ENCODE measurements around the gene C1orf74.

The C1orf74 gene

DNA sequence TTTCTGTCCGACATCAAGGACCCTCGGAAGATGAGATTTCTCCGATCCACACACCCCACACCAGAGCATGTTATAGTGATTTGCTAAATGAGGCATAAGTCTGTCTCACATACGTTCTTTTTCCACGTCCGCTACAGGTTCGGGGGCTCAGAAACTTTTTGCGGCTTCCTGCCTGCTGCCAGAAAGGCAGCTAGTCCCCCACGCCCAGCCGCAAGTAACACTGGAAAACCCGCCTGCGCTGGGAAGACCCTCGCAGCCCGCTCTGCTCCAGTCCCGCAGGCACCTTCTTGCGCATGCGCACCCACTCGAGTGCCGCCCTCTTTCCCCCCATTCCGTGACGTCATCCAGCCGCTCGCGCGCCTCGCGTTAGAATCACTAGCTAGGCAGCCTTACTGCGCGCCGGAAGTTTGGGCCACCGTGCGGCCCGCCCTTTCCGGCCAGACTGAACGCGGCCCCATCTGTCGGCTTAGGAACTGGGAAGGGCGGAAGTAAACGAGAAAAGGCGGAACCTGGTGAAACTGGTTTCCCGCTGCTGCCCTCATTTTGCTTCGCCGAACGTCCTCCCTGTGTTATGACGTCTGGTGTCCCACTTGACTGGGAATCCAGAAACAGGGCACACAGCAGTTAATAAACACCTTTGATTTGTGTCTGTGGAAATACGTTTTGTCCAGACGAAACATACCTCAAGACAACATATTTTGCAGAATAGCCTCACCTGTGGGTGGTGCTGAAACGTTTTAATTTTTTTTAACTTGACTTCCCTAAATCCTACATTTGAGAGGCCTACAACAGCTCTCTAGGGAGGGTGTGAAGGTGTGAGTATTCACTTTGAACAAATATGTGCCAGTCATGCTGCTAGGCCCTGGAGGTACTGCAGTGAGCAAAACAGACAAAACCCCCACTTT is at the start of gene C1orf74:
Gene C1orf74 (minus strand): TSS at position 295 of the 905 bp plus-strand sequence. CDS start 925 bp downstream, outside the sequence.
- TF ChIP-seq, protein P1, sequence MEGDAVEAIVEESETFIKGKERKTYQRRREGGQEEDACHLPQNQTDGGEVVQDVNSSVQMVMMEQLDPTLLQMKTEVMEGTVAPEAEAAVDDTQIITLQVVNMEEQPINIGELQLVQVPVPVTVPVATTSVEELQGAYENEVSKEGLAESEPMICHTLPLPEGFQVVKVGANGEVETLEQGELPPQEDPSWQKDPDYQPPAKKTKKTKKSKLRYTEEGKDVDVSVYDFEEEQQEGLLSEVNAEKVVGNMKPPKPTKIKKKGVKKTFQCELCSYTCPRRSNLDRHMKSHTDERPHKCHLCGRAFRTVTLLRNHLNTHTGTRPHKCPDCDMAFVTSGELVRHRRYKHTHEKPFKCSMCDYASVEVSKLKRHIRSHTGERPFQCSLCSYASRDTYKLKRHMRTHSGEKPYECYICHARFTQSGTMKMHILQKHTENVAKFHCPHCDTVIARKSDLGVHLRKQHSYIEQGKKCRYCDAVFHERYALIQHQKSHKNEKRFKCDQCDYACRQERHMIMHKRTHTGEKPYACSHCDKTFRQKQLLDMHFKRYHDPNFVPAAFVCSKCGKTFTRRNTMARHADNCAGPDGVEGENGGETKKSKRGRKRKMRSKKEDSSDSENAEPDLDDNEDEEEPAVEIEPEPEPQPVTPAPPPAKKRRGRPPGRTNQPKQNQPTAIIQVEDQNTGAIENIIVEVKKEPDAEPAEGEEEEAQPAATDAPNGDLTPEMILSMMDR (conservative IDR thresholded peaks at IDR 0.05) = no peak
- H3K27ac ChIP-seq = peak within 1 kb of the TSS; percentile 97

DNA sequence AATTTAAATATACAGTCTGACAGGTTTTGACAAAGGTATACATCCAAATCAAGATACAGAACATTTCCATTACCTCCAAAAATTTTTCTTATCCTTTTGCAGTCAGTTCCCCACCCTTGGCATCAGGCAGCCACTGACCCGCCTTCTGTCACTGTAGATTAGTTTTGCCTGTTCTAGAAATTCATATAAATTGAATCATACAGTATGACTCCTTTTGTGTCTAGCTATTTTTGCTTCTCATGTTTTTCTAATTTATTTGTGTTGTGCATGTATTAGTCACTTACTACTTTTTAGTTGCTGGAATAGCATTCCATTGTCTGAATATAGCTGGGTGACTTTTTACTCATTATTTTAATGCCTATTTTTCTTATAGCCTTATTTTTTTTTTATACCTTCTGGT is 47.3 kb upstream of the C1orf74 start:
- H3K27ac ChIP-seq = no peak overlapping the region
- TF ChIP-seq, protein P1 (conservative IDR thresholded peaks at IDR 0.05) = no peak

DNA sequence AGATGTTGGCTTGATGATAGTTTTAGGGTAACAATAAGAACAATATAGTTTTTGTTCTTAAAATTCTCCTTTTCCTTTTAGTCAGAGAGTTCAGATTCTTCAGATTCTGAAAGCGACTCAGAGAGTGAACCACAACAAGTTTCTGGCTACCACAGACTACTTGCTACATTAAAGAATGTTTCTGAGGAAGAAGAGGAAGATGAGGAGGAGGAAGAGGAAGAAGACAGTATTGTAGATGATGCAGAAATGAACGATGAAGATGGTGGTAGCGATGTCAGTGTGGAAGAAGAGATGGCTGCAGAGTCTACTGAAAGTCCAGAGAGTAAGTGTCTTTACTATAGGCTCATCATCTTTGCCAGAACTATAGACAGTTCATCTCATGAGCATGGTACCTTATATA is 46.4 kb upstream of the C1orf74 start:
- no peak overlapping the region for H3K27ac ChIP-seq
- TF ChIP-seq, protein P1 (conservative IDR thresholded peaks at IDR 0.05) = no peak

DNA sequence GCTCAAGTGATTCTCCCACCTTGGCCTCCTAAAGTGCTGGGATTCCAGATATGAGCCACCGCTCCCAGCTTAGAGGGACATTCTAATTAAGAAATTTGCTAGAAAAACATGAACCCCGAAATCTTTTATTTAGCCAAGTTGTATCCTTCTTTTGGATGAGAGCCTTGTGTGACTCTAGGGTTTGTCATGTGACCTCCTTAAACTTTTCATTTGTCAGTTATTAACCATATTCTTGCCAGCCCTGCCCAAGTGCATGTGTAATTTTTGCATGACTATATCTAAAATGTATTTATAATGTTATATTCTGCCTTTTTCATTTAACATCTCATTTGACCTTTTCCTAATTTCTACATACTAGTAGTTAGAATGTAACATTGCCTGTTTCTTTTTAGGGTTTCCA is 45.4 kb upstream of the C1orf74 start:
- TF ChIP-seq, protein P1 (conservative IDR thresholded peaks at IDR 0.05) = no peak
- H3K27ac ChIP-seq = no peak overlapping the region

DNA sequence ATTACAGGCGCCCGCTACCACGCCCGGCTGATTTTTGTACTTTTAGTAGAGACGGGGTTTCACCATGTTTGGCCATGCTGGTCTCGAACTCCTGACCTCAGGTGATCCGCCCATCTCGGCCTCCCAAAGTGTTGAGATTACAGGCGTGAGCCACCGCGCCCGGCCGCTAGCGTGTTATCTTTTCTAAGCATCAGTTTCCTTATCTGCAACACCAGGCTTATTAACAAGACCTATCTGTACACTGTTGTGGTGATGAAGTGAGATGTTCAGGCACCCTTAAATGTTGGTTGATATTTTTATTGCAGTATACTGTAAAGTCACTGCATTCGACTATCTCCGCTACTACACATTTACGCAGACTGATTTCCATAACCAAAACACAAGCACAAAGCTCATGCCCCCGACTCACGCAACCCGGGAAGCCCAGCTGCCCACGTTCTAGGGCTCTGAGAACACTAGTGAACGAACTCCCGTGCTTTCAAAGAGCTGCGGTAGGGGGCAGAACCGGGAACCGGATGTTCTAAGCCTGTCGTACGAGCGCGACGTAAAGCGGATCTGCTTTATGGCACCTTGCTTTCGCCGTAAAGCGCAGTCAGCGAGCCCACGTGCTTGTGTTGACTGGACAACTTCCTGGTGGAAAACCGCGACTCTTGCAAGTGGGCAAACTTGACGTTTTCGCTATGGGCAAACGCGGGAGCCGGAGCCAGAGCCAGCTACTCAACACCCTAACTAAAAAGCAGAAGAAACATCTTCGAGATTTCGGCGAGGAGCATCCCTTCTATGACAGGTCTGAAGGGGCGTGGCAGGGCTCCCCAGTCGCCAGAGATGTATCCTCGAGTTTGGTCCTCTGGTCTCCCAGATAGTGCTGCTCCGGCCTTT is 43.3 kb upstream of the C1orf74 start, which contains the start of gene UTP25:
Gene UTP25 (plus strand): TSS at position 589 of the 879 bp plus-strand sequence. CDS start 92 bp downstream, at position 681.
- H3K27ac ChIP-seq = peak within 1 kb of the TSS; percentile 66
- TF ChIP-seq, protein P1 (conservative IDR thresholded peaks at IDR 0.05) = peak; percentile 77

DNA sequence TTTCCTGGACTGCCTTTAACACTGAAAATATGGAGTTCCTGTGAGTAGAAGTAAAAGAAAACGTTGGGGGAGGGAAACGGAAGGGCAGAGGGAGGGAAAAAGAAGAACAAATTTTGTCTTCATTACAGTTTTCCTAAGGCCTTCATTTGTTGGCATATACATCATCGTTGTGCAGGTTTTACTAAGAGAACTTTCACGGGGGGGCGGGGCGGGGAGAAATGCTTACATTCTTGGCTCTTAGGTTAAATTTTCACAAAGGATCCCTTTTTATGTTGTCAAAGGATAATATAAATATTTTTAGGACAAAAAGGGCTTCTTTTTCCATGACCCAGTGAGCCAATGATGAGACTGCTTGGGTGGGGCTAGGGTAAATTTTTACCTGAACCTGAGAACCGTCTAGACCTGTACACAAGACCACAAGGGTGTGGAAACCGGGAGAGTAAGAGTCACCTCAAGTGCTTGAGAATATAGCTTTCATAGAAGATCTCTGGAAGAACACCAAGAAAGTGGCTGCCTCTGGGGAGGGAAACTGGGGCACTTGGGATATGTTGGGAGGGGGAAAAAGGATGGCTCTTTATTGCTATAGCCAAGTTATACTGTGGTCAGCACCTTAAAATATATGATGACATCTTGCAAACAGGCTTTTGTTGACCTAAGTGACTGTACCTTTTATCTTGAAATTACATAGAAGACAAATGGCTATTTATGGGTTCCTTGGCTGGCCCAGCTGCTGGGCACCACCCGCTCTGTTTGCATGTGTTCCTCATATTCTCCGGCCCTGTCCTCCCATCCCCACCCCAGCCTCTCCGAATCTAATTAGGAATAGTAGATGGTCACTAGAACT is 41.5 kb upstream of the C1orf74 start:
- TF ChIP-seq, protein P1 (conservative IDR thresholded peaks at IDR 0.05) = no peak
- H3K27ac ChIP-seq = no peak overlapping the region; the same call in 1 of the 2 replicates

All from VCaP (cell line).